GM23248 (cell line): ENCODE results near the gene EIF4G3.

Experiments
- EZH2 ChIP-seq: fragments of 200-600 bp; sonication (generic); IDR thresholded peaks from 2 replicates; pipeline ENCODE4 v1.6.1; 2018; ENCODE audit warnings: antibody characterized with exemption, mild to moderate bottlenecking; ENCODE audit not compliant: insufficient read depth, poor library complexity, severe bottlenecking
- EZH2phosphoT487 ChIP-seq: fragments of 200-600 bp; sonication (generic); IDR thresholded peaks from 2 replicates; pipeline ENCODE4 v1.6.1; 2018; ENCODE audit warnings: antibody characterized with exemption, moderate library complexity, mild to moderate bottlenecking, low read depth; ENCODE audit not compliant: insufficient read depth

DNA sequence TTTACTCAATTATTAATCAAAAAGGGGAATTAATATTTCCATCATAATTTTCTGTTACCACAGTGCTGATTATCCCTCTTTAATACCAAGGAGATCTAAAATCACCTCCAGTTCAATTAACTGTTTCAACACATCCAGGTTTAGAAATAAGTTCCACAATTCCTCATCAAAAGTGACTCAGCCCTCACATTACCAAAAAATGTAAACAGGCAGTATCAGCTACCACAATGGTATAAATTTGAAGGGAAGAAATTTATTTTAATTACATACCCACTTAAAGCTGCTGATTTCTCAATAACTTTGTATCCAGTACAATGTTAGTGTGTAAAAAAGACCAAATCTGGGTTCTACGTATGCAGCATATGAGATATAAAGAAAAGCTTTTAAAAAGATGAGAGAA is 51.9 kb downstream of the EIF4G3 start:
- TF ChIP-seq EZH2 (no peak), EZH2phosphoT487 (no peak)
